Activated CD4-positive, alpha-beta T cell treated with anti-CD3 and anti-CD28 coated beads, Interleukin-2, amount 10 ng/mL, durations not matched to agents 24 days and 14 days (primary cell): ENCODE measurements around the gene ANP32E. TPM values are rescaled to one million over a fixed set of nuclear protein-coding genes. Genes with fewer than 3 reads are reported as not detected.
A peak's percentile ranks its signal among the peaks of the same experiment; 100 is the strongest.

ENCODE experiments used
- DNase-seq: peaks from one replicate; pipeline ENCODE4 v3.0.0; 2022
- H3K27ac Mint-ChIP-seq: one replicate; pipeline ENCODE4 v1.8.0; 2022; ENCODE audit warnings: mild to moderate bottlenecking, mixed read lengths
- H3K27me3 Mint-ChIP-seq: one replicate; pipeline ENCODE4 v1.8.0; 2022; ENCODE audit warnings: mixed read lengths
- H3K36me3 Mint-ChIP-seq: one replicate; pipeline ENCODE4 v1.8.0; 2022; ENCODE audit warnings: low read depth, mild to moderate bottlenecking, mixed read lengths
- H3K4me1 Mint-ChIP-seq: one replicate; pipeline ENCODE4 v1.8.0; 2021; ENCODE audit warnings: mixed read lengths
- H3K4me3 Mint-ChIP-seq: one replicate; pipeline ENCODE4 v1.8.0; 2022; ENCODE audit warnings: mild to moderate bottlenecking, moderate library complexity, mixed read lengths
- H3K9me3 Mint-ChIP-seq: one replicate; pipeline ENCODE4 v1.8.0; 2021; ENCODE audit warnings: mixed read lengths
- intact Hi-C: fragments of 100-400 bp; cut with micrococcal nuclease; formaldehyde crosslinking; loops from one replicate; pipeline ENCODE4 v1.15.1; 2023
- total RNA-seq: library from RNA; stranded (reverse); gene quantifications from 2 replicates; pipeline ENCODE4 v1.2.3, GENCODE V29; 2022

Gene ANP32E
- total RNA-seq, result 193 and 201 TPM in 2 replicates

GRCh38 chr1:150235852-150236613 is at the start of gene ANP32E:
Gene ANP32E (minus strand): TSS chr1:150236112. CDS start chr1:150235786, 326 bp downstream.
- H3K4me3 Mint-ChIP-seq, result no peak within 1 kb of the TSS
- intact Hi-C loops, result loop anchor here (1.0 to 10.0 kb wide), 6 partner anchors 21 to 739 kb away; partner anchors contain the start of genes APH1A, CA14, CERS2 and CIART

DNA sequence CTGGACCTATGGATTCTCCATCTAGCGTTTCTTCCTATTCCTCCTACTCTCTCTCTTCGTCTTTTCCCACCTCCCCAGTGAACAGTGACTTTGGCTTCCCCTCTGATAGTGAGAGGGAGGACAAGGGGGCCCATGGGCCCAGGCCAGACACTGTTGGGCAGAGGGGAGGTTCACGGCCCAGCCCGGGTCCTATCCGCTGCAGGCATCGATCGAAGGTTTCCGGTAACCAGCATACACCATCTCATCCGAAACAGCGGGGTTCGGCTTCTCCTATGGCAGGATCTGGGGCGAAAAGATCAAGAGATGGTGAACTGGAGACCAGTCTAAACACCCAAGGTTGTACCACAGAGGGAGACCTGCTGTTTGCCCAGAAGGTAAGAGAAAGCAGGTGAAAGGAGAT is 47.3 kb upstream of the ANP32E start:
- Mint-ChIP-seq H3K27ac (peak overlapping the region; percentile 5), H3K4me3 (peak overlapping the region; percentile 63), H3K36me3 (peaks cover 4% of the 10 kb centered on the region), H3K27me3 (peaks cover 6% of the 10 kb centered on the region), H3K9me3 (no peaks in the 10 kb centered on the region), H3K4me1 (peaks cover 23% of the 10 kb centered on the region)
- no peak for DNase-seq
- intact Hi-C loops, result loop anchor here (5.0 kb wide), 1 partner anchor 46 kb away; the partner anchor contains the start of gene ANP32E

More at GRCh38 chr1:150235852-150236613, at the start of gene ANP32E:
- no peak within 1 kb of the TSS for H3K27ac Mint-ChIP-seq
- no peaks in the 10 kb centered on the region for H3K9me3 Mint-ChIP-seq
- H3K36me3 Mint-ChIP-seq, result peaks cover 12% of the 10 kb centered on the region
- peak; percentile 98 for DNase-seq
- peaks cover 16% of the 10 kb centered on the region for H3K4me1 Mint-ChIP-seq
- H3K27me3 Mint-ChIP-seq, result peaks cover 6% of the 10 kb centered on the region

DNA sequence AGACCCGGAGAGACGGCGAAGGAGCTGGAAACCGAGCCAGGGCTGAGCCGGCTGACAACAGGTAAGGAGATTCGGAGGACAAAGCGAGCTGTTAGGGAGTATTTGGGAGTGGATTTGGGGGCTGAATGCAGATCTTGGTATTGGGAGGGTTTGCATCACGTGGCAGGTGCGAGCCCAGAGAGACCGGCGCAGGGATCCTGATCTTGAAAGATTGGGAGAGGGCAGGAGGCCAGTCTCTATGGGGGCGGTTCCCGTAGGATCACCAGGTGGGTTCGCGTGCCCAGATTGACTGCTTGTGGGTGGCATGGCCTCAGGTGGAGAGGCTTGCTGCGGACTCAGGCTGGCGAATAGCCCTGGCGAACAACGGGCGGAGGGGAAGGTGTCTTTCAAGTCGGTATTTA is 46.6 kb upstream of the ANP32E start:
- intact Hi-C loops, result loop anchor here (1.0 to 5.0 kb wide), 2 partner anchors 11 to 45 kb away; partner anchors contain the start of genes ANP32E and MRPS21
- Mint-ChIP-seq H3K27me3 (peaks cover 6% of the 10 kb centered on the region), H3K9me3 (no peaks in the 10 kb centered on the region), H3K27ac (peak overlapping the region; percentile 79), H3K36me3 (peaks cover 4% of the 10 kb centered on the region), H3K4me3 (peak overlapping the region; percentile 85), H3K4me1 (peaks cover 23% of the 10 kb centered on the region)
- DNase-seq, result no peak

DNA sequence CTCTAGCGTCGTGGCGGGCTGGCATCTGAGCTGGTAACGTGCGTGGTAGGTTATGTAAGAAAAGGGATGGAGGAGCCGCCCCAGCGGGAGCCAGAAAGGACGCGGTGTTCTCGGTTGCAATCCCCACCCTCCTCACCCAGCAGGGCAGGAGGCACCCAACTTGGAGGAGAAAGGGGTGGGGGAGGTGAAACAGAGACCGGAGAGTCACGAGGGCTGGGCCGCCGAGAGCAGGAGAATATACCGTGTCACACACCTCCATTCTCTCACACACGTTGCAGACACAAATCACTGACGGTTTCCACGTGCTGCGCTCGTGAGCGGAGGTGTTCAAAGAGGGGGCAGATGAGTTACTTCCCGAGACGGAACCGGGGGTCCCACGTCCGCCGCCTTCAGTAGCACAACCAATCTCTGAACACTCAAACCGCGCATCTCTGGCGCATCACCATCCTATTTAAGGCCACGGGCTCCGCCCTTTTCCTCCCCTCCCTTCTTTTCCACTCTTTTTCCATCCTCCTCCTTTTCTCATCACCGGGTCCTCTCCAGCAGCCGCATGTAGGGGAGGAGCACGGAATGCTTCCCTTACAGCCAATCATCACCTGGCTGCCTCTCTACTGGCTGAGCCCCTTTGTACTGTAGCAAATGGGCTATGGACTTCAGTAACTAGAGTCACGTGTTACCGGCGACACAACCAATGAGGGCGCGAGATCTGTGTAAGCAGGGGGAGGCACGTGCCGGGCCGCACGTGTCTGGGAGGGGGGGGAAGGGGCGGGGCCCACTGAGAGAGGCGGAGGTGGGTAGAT is 46.0 kb upstream of the ANP32E start, which contains the start of gene CIART:
TSS of gene CIART (plus strand) at position 797 of the 800 bp plus-strand sequence. CDS start 714 bp downstream, outside the sequence.
- peak within 1 kb of the TSS; percentile 87 for H3K27ac Mint-ChIP-seq
- H3K4me3 Mint-ChIP-seq, result peak within 1 kb of the TSS; percentile 85
- H3K27me3 Mint-ChIP-seq, result peaks cover 6% of the 10 kb centered on the region
- H3K9me3 Mint-ChIP-seq, result no peaks in the 10 kb centered on the region
- peaks cover 23% of the 10 kb centered on the region for H3K4me1 Mint-ChIP-seq
- DNase-seq, result peak; percentile 92
- intact Hi-C loops, result loop anchor here (1.0 to 5.0 kb wide), 3 partner anchors 11 to 45 kb away; partner anchors contain the start of genes ANP32E and MRPS21
- peaks cover 4% of the 10 kb centered on the region for H3K36me3 Mint-ChIP-seq

GRCh38 chr1:150281221-150281757 is 45.4 kb upstream of the ANP32E start:
- Mint-ChIP-seq H3K27me3 (peaks cover 6% of the 10 kb centered on the region), H3K36me3 (peaks cover under 1% of the 10 kb centered on the region), H3K4me3 (peak overlapping the region; percentile 85), H3K9me3 (no peaks in the 10 kb centered on the region), H3K27ac (peak overlapping the region; percentile 87), H3K4me1 (peaks cover 23% of the 10 kb centered on the region)
- peak; percentile 85 for DNase-seq
- intact Hi-C loops, result loop anchor here (1.0 to 5.0 kb wide), 2 partner anchors 26 to 44 kb away; partner anchors contain the start of gene ANP32E

DNA sequence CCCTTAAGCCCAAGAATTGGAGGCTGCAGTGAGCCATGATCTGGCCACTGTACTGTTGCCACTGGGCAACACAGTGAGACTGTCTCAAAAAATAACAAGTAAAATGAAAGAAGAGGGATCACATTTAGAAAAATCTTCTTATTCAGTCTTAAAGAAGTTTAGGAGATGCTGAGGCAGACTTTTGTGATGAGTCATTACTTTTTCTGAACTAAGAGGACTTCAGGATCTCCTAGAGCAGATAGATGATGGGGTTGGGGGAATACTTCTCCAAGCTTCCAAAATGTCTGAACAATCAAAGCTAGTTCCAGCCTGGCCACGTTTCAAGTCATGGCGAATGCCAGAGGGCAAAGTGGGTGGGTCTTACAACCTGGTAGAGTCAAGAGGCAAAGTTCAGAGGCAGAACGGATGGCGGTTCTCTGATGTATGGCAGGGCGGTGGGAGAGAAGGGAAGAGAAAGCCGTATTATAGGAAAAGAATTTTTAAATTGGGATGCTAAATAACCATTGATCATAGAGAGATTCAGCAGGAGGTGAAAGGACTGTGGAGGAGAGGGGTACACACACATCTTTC is 44.3 kb upstream of the ANP32E start:
- H3K27me3 Mint-ChIP-seq, result peaks cover 6% of the 10 kb centered on the region
- peak overlapping the region; percentile 6 for H3K4me3 Mint-ChIP-seq
- H3K36me3 Mint-ChIP-seq, result no peaks in the 10 kb centered on the region
- peaks cover 23% of the 10 kb centered on the region for H3K4me1 Mint-ChIP-seq
- DNase-seq, result no peak
- H3K9me3 Mint-ChIP-seq, result no peaks in the 10 kb centered on the region
- H3K27ac Mint-ChIP-seq, result no peak overlapping the region
- intact Hi-C loops, result loop anchor here (5.0 kb wide), 1 partner anchor 43 kb away; the partner anchor contains the start of gene ANP32E

DNA sequence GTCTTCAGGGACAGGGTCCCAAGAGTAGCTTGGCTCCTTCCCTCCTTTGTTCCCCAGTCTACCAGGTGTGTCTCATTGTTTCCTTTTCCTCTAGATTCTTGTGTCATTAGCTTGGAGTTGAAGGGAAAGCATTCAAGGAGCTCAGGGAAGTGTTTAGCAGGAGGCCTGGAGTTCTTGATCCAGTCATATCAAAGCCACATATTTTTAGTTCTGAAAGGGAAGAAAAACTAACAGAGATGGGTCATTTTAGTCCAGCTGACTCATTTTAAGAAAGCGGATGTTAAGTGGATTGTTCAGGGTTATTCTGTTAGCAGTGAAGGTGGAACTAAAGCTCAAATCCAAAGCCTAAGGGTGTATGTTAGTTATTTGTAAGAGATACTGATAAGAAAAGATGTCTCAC is 37.4 kb upstream of the ANP32E start:
- Mint-ChIP-seq H3K9me3 (no peaks in the 10 kb centered on the region), H3K36me3 (peaks cover 6% of the 10 kb centered on the region), H3K27ac (no peak overlapping the region), H3K4me1 (peaks cover 9% of the 10 kb centered on the region), H3K27me3 (no peaks in the 10 kb centered on the region), H3K4me3 (no peak overlapping the region)
- no peak for DNase-seq
- intact Hi-C loops, result no loop called here

- Mint-ChIP-seq H3K4me1 (peaks cover 26% of the 10 kb centered on the region), H3K27me3 (no peaks in the 10 kb centered on the region), H3K4me3 (no peak overlapping the region), H3K27ac (no peak overlapping the region), H3K9me3 (no peaks in the 10 kb centered on the region), H3K36me3 (peaks cover 14% of the 10 kb centered on the region)
- DNase-seq, result no peak
- intact Hi-C loops, result no loop called here
Measured at GRCh38 chr1:150271291-150271959, 35.5 kb upstream of the ANP32E start.

DNA sequence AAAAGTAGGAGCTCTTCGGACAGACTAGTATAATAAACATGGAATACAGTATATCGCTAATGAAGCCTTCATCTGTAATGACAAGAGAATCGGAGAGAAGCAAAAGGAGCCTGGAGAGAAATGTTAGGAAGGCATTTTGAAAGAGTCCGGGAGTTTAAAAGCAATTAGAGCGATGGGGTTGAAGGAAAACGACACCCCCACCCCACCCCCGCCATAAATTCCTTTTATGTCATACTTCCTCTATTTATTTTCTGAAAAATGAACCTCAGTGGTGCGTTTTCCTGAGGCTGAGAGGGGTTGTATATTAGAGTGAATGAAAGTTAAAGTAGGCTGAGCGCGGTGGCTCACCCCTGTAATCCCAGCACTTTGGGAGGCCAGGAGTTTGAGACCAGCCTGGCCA is 33.5 kb upstream of the ANP32E start:
- intact Hi-C loops, result loop anchor here (1.0 to 2.0 kb wide), 6 partner anchors 15 to 359 kb away; partner anchors contain the start of genes ANP32E, ENSA, MRPS21 and TARS2
- peak overlapping the region; percentile 98 for H3K4me3 Mint-ChIP-seq
- H3K27ac Mint-ChIP-seq, result peak overlapping the region; percentile 96
- H3K9me3 Mint-ChIP-seq, result no peaks in the 10 kb centered on the region
- no peaks in the 10 kb centered on the region for H3K27me3 Mint-ChIP-seq
- DNase-seq, result no peak
- peaks cover 31% of the 10 kb centered on the region for H3K4me1 Mint-ChIP-seq
- peaks cover 30% of the 10 kb centered on the region for H3K36me3 Mint-ChIP-seq

- intact Hi-C loops, result loop anchor here (1.0 to 2.0 kb wide), 6 partner anchors 14 to 360 kb away; partner anchors contain the start of genes ANP32E, ENSA, MRPS21 and TARS2
- peaks cover 31% of the 10 kb centered on the region for H3K36me3 Mint-ChIP-seq
- DNase-seq, result peak; percentile 98
Measured at GRCh38 chr1:150268705-150269403, 32.9 kb upstream of the ANP32E start, which contains the start of gene APH1A. Gene APH1A (minus strand): TSS chr1:150269016. CDS start chr1:150268810, 206 bp downstream.

GRCh38 chr1:150268340-150268704 is 32.4 kb upstream of the ANP32E start:
- peak; percentile 84 for DNase-seq
- Mint-ChIP-seq H3K4me3 (peak overlapping the region; percentile 98), H3K27me3 (no peaks in the 10 kb centered on the region), H3K27ac (peak overlapping the region; percentile 96), H3K36me3 (peaks cover 29% of the 10 kb centered on the region), H3K9me3 (no peaks in the 10 kb centered on the region), H3K4me1 (peaks cover 31% of the 10 kb centered on the region)
- intact Hi-C loops, result loop anchor here (2.0 kb wide), 4 partner anchors 14 to 360 kb away; partner anchors contain the start of genes ENSA and TARS2

More at GRCh38 chr1:150268705-150269403, 32.9 kb upstream of the ANP32E start, which contains the start of gene APH1A:
- no peaks in the 10 kb centered on the region for H3K27me3 Mint-ChIP-seq
- peak within 1 kb of the TSS; percentile 96 for H3K27ac Mint-ChIP-seq
- no peaks in the 10 kb centered on the region for H3K9me3 Mint-ChIP-seq
- peak within 1 kb of the TSS; percentile 98 for H3K4me3 Mint-ChIP-seq
- peaks cover 31% of the 10 kb centered on the region for H3K4me1 Mint-ChIP-seq

- intact Hi-C loops, result loop anchor here (2.0 kb wide), 4 partner anchors 13 to 361 kb away; partner anchors contain the start of genes ENSA and TARS2
- Mint-ChIP-seq H3K27me3 (no peaks in the 10 kb centered on the region), H3K27ac (peak overlapping the region; percentile 96), H3K9me3 (no peaks in the 10 kb centered on the region), H3K4me1 (peaks cover 31% of the 10 kb centered on the region), H3K36me3 (peaks cover 29% of the 10 kb centered on the region), H3K4me3 (peak overlapping the region; percentile 98)
- DNase-seq, result no peak
Measured at GRCh38 chr1:150267896-150268295, 32.0 kb upstream of the ANP32E start.
